Caco-2 (cell line): ENCODE results near the gene PARVG. TPM values are rescaled to one million over a fixed set of nuclear protein-coding genes. Genes with fewer than 3 reads are reported as not detected.

ENCODE experiments used
- BruUV-seq: library from RNA; stranded (reverse); fragments of 400-500 nt; replicated peaks from 2 replicates; lab custom pipeline; 2021; lab: Mats Ljungman, UMichigan
- CTCF ChIA-PET: fragments of 300-600 bp; sonication (Branson Sonifier 250); formaldehyde crosslinking; loops from one replicate; lab custom pipeline; 2022; ENCODE audit warnings: antibody characterized with exemption; lab: Charles Lee
- POLR2A ChIA-PET: fragments of 300-600 bp; sonication (Branson Sonifier 250); formaldehyde crosslinking; loops from one replicate; lab custom pipeline; 2022; ENCODE audit warnings: antibody characterized with exemption; lab: Charles Lee
- DNase-seq, 2 experiments: peaks; one replicate each; pipeline versions ENCODE4 v3.0.0 to v3.0.0-alpha.2; 2020 to 2022
- H3K27me3 ChIP-seq: replicated peaks from 2 replicates; pipeline ENCODE4 v1.6.0; 2011; ENCODE audit warnings: low read length; ENCODE audit not compliant: control insufficient read depth, insufficient read depth
- H3K36me3 ChIP-seq: 2 replicates; pipeline ENCODE4 v1.5.1; 2011; ENCODE audit warnings: low read length; ENCODE audit not compliant: control insufficient read depth, insufficient read depth
- H3K4me1 ChIP-seq: fragments of 250-450 bp; sonication (Bioruptor Pico); 2 replicates; pipeline ENCODE4 v1.5.1; 2020; ENCODE audit warnings: mild to moderate bottlenecking
- H3K4me3 ChIP-seq: 2 replicates; pipeline ENCODE4 v1.5.1; 2011; ENCODE audit warnings: low read depth, mild to moderate bottlenecking, control low read depth, low read length
- H3K9me3 ChIP-seq: fragments of 250-450 bp; sonication (Bioruptor Pico); 2 replicates; pipeline ENCODE4 v1.5.1; 2020; ENCODE audit warnings: mild to moderate bottlenecking, moderate library complexity
- H3K27ac Mint-ChIP-seq: one replicate; pipeline ENCODE4 v1.8.0; 2022; ENCODE audit warnings: mixed read lengths; ENCODE audit not compliant: unreplicated experiment
- H3K27me3 Mint-ChIP-seq: one replicate; pipeline ENCODE4 v1.8.0; 2022; ENCODE audit warnings: mixed read lengths; ENCODE audit not compliant: insufficient read depth, unreplicated experiment
- H3K36me3 Mint-ChIP-seq: one replicate; pipeline ENCODE4 v1.8.0; 2022; ENCODE audit warnings: mild to moderate bottlenecking, mixed read lengths; ENCODE audit not compliant: insufficient read depth, unreplicated experiment
- H3K4me1 Mint-ChIP-seq: one replicate; pipeline ENCODE4 v1.8.0; 2022; ENCODE audit warnings: low read depth, mixed read lengths; ENCODE audit not compliant: unreplicated experiment
- H3K4me3 Mint-ChIP-seq: one replicate; pipeline ENCODE4 v1.8.0; 2022; ENCODE audit warnings: mild to moderate bottlenecking, moderate library complexity, mixed read lengths; ENCODE audit not compliant: unreplicated experiment
- H3K9me3 Mint-ChIP-seq: one replicate; pipeline ENCODE4 v1.8.0; 2022; ENCODE audit warnings: mixed read lengths; ENCODE audit not compliant: unreplicated experiment
- intact Hi-C: fragments of 100-400 bp; cut with micrococcal nuclease; formaldehyde crosslinking; loops from one replicate; pipeline ENCODE4 v1.10.0; 2022; ENCODE audit not compliant: unreplicated experiment
- total RNA-seq: library from RNA; stranded (reverse); gene quantifications from 2 replicates; pipeline ENCODE4 v1.2.3, GENCODE V29; 2022
- TF ChIP-seq, protein P1 (sequence below), 2 experiments: fragments of 200-600 bp in 1 of 2; IDR thresholded peaks; 1 replicate in 1 of 2; 2 replicates in 1 of 2; pipeline versions ENCODE4 v1.5.1 to v1.8.0; 2011 to 2022; ENCODE audit warnings: antibody characterized with exemption in 1 of 2, control low read depth in 1 of 2, inconsistent platforms in 1 of 2, low read depth in 1 of 2, low read length in 1 of 2, mild to moderate bottlenecking in 1 of 2, moderate library complexity in 1 of 2; ENCODE audit not compliant: insufficient read depth in 1 of 2, severe bottlenecking in 1 of 2, unreplicated experiment in 1 of 2

The PARVG gene
- total RNA-seq, 1 experiment from 2014 or later, result not detected

DNA sequence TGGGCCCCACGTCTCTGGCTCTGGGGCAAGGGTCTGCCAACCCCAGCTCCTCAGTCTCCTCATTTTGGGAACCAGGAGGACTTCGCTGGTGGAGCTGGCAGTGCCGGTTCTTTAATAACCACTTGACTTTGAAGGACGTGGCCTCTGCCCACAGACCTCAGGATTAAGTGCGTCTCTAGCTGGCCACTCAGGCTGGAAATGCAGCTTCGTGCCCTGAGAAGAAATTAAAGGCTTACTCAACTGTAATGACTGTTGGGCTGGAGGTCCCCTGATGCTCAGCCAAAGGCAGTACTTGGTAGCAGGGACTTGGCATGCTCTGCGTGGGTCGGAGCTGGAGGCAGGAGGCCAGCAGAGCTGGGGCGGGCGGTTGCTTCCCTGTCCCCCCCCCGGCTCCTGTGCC, 16.7 kb upstream of the PARVG start:
- ChIA-PET POLR2A (no interaction called here), CTCF (no interaction called here)
- no peaks in the 10 kb centered on the region for H3K27me3 ChIP-seq
- Mint-ChIP-seq H3K36me3 (no peaks in the 10 kb centered on the region), H3K27ac (no peak overlapping the region), H3K9me3 (no peaks in the 10 kb centered on the region), H3K4me3 (no peak overlapping the region), H3K27me3 (no peaks in the 10 kb centered on the region), H3K4me1 (no peaks in the 10 kb centered on the region)
- TF ChIP-seq, protein P1, sequence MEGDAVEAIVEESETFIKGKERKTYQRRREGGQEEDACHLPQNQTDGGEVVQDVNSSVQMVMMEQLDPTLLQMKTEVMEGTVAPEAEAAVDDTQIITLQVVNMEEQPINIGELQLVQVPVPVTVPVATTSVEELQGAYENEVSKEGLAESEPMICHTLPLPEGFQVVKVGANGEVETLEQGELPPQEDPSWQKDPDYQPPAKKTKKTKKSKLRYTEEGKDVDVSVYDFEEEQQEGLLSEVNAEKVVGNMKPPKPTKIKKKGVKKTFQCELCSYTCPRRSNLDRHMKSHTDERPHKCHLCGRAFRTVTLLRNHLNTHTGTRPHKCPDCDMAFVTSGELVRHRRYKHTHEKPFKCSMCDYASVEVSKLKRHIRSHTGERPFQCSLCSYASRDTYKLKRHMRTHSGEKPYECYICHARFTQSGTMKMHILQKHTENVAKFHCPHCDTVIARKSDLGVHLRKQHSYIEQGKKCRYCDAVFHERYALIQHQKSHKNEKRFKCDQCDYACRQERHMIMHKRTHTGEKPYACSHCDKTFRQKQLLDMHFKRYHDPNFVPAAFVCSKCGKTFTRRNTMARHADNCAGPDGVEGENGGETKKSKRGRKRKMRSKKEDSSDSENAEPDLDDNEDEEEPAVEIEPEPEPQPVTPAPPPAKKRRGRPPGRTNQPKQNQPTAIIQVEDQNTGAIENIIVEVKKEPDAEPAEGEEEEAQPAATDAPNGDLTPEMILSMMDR (IDR thresholded peaks at IDR 0.05; ENCODE audit: insufficient read depth in 1 of 2, low read depth in 1 of 2, low read length in 1 of 2, severe bottlenecking in 1 of 2, unreplicated experiment in 1 of 2), result no peak
- intact Hi-C loops, result no loop called here
- no peaks in the 10 kb centered on the region for H3K9me3 ChIP-seq
- DNase-seq, result no peak
- H3K36me3 ChIP-seq, result no peaks in the 10 kb centered on the region
- no peaks in the 10 kb centered on the region for H3K4me1 ChIP-seq
- no TSS peak for BruUV-seq
- no peak overlapping the region for H3K4me3 ChIP-seq

DNA sequence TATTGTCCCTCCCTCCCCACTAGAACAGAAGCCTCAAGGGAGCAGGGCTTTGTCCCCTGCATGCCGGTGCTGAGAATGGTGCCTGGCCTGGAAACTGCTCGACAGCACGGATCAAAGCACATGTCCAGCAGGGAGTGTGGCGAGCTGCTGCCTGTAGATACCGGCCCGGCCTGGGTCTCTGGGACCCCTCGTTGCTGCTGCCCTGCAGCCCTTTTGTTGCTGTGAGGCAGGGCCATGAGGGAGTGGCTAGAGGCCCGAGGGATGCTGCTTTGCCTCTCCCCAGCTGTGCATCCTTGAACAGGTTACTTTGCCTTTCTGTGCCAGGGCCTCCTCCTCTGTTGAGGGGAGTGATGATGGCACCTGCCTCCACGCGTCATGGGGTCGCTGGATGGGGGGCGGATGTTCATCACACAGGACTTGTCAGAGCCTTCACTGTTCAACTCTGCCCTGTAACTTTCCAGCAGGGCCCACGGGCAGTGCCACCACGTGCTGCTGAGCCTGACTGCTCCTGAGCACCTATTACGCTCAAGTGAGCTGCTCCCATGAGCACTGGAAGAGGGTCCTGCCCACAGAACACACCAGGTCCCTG, 15.3 kb upstream of the PARVG start:
- intact Hi-C loops, result no loop called here
- no peak for DNase-seq
- Mint-ChIP-seq H3K27me3 (no peaks in the 10 kb centered on the region), H3K4me3 (no peak overlapping the region), H3K4me1 (no peaks in the 10 kb centered on the region), H3K36me3 (no peaks in the 10 kb centered on the region), H3K9me3 (no peaks in the 10 kb centered on the region), H3K27ac (no peak overlapping the region)
- POLR2A ChIA-PET, result no interaction called here
- Histone ChIP-seq H3K4me1 (no peaks in the 10 kb centered on the region), H3K4me3 (no peak overlapping the region), H3K9me3 (no peaks in the 10 kb centered on the region), H3K27me3 (no peaks in the 10 kb centered on the region), H3K36me3 (no peaks in the 10 kb centered on the region)
- TF ChIP-seq, protein P1 (IDR thresholded peaks at IDR 0.05; ENCODE audit: insufficient read depth in 1 of 2, low read depth in 1 of 2, low read length in 1 of 2, severe bottlenecking in 1 of 2, unreplicated experiment in 1 of 2), result no peak
- no TSS peak for BruUV-seq
- CTCF ChIA-PET, result no interaction called here

DNA sequence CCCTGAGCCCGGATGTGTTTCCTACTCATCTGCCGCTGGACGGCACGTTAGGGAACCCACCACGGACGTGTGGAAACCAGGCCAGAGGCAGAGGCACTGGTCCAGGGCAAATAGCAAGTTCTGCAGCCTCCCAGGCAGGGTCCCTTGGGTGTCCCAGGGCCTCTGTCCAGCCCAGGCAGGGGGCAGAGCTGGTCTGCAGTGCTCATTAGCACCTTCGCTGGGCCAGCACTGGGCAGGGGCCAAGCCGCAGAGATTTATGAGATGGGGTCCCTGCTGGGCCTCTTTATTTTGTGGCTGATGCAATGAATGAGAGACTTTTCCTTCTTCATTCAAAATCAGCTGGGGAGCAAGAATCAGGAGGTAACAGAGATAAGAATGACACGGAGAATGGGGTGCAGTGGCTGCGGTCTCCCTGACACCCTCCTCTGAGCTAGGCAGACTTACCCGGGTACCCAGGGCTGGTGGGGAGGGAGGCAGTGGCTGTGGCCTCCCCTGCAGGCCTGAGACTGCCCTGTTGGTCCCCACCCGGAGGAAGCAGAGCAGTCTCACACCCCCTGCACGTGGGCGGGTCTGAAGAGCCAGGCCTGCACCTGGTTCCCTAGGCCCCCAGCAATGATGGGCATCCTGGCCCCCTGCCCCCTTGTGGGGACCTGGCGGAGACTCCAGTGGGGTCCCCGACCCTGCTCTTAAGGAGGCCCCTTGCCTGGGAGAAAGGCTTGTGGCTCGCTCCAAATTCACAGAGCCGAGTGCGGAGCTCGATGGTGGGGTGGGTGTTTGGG, 14.0 kb upstream of the PARVG start:
- no peaks in the 10 kb centered on the region for H3K9me3 Mint-ChIP-seq
- no TSS peak for BruUV-seq

More for the DNA sequence above, 14.0 kb upstream of the PARVG start:
- POLR2A ChIA-PET, result interaction anchor here (0.7 kb wide), 1 partner anchor 25 kb away, joined by 8 read pairs; no protein-coding TSS in a partner anchor
- H3K27me3 Mint-ChIP-seq, result no peaks in the 10 kb centered on the region
- DNase-seq, result no peak
- CTCF ChIA-PET, result no interaction called here
- no peak overlapping the region for H3K4me3 ChIP-seq
- intact Hi-C loops, result no loop called here
- TF ChIP-seq, protein P1 (IDR thresholded peaks at IDR 0.05; ENCODE audit: insufficient read depth in 1 of 2, low read depth in 1 of 2, low read length in 1 of 2, severe bottlenecking in 1 of 2, unreplicated experiment in 1 of 2), result no peak
- no peaks in the 10 kb centered on the region for H3K36me3 Mint-ChIP-seq
- no peaks in the 10 kb centered on the region for H3K9me3 ChIP-seq
- no peaks in the 10 kb centered on the region for H3K36me3 ChIP-seq
- no peaks in the 10 kb centered on the region for H3K4me1 Mint-ChIP-seq
- no peak overlapping the region for H3K27ac Mint-ChIP-seq
- H3K4me3 Mint-ChIP-seq, result no peak overlapping the region
- H3K4me1 ChIP-seq, result no peaks in the 10 kb centered on the region
- H3K27me3 ChIP-seq, result no peaks in the 10 kb centered on the region
